Measurements from ENCODE around the gene CENPA. TPM values are rescaled to one million over a fixed set of nuclear protein-coding genes. Genes with fewer than 3 reads are reported as not detected.
A peak's percentile ranks its signal among the peaks of the same experiment; 100 is the strongest.

The CENPA gene
- total RNA-seq, 1 experiment from 2014 or later = 55.0 TPM

- CTCF ChIA-PET = no interaction called here
- H3K27ac ChIP-seq (ENCODE audit: low read length) = no peak overlapping the region
- H3K36me3 ChIP-seq (ENCODE audit: control insufficient read depth, insufficient read depth, low read length) = no peaks in the 10 kb centered on the region
- H3K9me3 ChIP-seq (ENCODE audit: control insufficient read depth, insufficient read depth, low read depth, low read length) = no peaks in the 10 kb centered on the region
- no TSS peak for BruUV-seq (replicated peaks)
- TF ChIP-seq, protein P1, sequence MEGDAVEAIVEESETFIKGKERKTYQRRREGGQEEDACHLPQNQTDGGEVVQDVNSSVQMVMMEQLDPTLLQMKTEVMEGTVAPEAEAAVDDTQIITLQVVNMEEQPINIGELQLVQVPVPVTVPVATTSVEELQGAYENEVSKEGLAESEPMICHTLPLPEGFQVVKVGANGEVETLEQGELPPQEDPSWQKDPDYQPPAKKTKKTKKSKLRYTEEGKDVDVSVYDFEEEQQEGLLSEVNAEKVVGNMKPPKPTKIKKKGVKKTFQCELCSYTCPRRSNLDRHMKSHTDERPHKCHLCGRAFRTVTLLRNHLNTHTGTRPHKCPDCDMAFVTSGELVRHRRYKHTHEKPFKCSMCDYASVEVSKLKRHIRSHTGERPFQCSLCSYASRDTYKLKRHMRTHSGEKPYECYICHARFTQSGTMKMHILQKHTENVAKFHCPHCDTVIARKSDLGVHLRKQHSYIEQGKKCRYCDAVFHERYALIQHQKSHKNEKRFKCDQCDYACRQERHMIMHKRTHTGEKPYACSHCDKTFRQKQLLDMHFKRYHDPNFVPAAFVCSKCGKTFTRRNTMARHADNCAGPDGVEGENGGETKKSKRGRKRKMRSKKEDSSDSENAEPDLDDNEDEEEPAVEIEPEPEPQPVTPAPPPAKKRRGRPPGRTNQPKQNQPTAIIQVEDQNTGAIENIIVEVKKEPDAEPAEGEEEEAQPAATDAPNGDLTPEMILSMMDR (IDR thresholded peaks at IDR 0.05) = no peak
- TF ChIP-seq SIN3A (IDR thresholded peaks at IDR 0.05; ENCODE audit: borderline replicate concordance, insufficient read depth, low read depth, low read length) (no peak), TCF7L2 (IDR thresholded peaks at IDR 0.05; ENCODE audit: low read depth, low read length) (no peak), POLR2AphosphoS5 (IDR thresholded peaks at IDR 0.05; ENCODE audit: low read depth, low read length) (no peak)
- TF ChIP-seq, protein P2, sequence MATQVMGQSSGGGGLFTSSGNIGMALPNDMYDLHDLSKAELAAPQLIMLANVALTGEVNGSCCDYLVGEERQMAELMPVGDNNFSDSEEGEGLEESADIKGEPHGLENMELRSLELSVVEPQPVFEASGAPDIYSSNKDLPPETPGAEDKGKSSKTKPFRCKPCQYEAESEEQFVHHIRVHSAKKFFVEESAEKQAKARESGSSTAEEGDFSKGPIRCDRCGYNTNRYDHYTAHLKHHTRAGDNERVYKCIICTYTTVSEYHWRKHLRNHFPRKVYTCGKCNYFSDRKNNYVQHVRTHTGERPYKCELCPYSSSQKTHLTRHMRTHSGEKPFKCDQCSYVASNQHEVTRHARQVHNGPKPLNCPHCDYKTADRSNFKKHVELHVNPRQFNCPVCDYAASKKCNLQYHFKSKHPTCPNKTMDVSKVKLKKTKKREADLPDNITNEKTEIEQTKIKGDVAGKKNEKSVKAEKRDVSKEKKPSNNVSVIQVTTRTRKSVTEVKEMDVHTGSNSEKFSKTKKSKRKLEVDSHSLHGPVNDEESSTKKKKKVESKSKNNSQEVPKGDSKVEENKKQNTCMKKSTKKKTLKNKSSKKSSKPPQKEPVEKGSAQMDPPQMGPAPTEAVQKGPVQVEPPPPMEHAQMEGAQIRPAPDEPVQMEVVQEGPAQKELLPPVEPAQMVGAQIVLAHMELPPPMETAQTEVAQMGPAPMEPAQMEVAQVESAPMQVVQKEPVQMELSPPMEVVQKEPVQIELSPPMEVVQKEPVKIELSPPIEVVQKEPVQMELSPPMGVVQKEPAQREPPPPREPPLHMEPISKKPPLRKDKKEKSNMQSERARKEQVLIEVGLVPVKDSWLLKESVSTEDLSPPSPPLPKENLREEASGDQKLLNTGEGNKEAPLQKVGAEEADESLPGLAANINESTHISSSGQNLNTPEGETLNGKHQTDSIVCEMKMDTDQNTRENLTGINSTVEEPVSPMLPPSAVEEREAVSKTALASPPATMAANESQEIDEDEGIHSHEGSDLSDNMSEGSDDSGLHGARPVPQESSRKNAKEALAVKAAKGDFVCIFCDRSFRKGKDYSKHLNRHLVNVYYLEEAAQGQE (IDR thresholded peaks at IDR 0.05; ENCODE audit: insufficient read depth in 1 of 2, low read depth in 2 of 2, low read length in 1 of 2) = peak; percentile 79 to 92
- H3K27me3 ChIP-seq (ENCODE audit: control insufficient read depth, insufficient read depth, low read length) = peaks cover 20% of the 10 kb centered on the region
- in situ Hi-C loops (cut with HindIII; ENCODE audit: low pct_unique_long_range_greater_than_20kb, low sequenced_read_pairs) (no loop called here), intact Hi-C loops (cut with micrococcal nuclease; ENCODE audit: unreplicated experiment) (no loop called here)
- no peak overlapping the region for H3K4me3 ChIP-seq (ENCODE audit: low read depth in 2 of 2, low read length in 2 of 2)
- POLR2A ChIA-PET = no interaction called here
- ATAC-seq = no peak
- H3K4me1 ChIP-seq (ENCODE audit: control insufficient read depth, insufficient read depth, low read length) = no peaks in the 10 kb centered on the region
- DNase-seq (ENCODE audit: low read depth, low spot score) = no peak
Measured at GRCh38 chr2:26838121-26838906, 52.5 kb downstream of the CENPA start.

DNA sequence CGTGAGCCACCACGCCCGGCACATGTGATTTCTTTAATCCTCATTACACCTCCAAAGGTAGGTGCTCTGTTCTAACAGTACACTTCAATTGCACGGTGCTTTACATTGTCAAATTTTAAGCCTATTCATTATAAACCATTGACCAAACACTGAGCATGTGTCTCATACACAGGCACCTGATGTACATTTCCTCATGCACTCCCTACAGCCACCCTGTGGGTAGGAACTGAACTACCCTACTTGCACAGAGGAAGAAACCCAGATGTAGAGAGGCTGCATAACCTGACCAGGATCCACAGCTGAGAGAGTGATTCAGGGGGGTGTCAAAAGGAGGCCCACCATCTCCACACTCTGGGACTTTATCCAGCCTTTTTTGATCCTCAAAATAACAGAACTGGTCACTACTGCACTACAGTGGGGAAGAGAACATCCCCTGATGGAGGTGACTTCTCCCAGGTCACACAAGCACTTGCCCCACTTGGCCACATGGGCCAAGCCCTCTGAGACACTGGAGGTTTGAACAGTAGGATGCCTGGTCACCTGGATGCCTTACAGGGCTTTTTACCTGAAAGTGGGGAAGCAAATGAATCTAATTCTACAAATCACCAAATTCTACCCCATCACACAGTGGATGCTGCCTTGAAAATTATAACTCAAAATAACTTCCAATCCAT lies 55.2 kb downstream of the CENPA start:
- Histone ChIP-seq H3K27ac (ENCODE audit: low read length) (no peak overlapping the region), H3K9me3 (ENCODE audit: control insufficient read depth, insufficient read depth, low read depth, low read length) (no peaks in the 10 kb centered on the region), H3K36me3 (ENCODE audit: control insufficient read depth, insufficient read depth, low read length) (no peaks in the 10 kb centered on the region), H3K4me3 (ENCODE audit: low read depth in 2 of 2, low read length in 2 of 2) (no peak overlapping the region), H3K4me1 (ENCODE audit: control insufficient read depth, insufficient read depth, low read length) (no peaks in the 10 kb centered on the region), H3K27me3 (ENCODE audit: control insufficient read depth, insufficient read depth, low read length) (peaks cover 26% of the 10 kb centered on the region)
- no peak for DNase-seq (ENCODE audit: low read depth, low spot score)
- ChIA-PET CTCF (interaction anchor here (0.6 kb wide), 2 partner anchors 235 to 544 kb away, joined by 3 read pairs; no protein-coding TSS in a partner anchor), POLR2A (no interaction called here)
- in situ Hi-C loops (cut with HindIII; ENCODE audit: low pct_unique_long_range_greater_than_20kb, low sequenced_read_pairs) (no loop called here), intact Hi-C loops (cut with micrococcal nuclease; ENCODE audit: unreplicated experiment) (no loop called here)
- TF ChIP-seq SIN3A (IDR thresholded peaks at IDR 0.05; ENCODE audit: borderline replicate concordance, insufficient read depth, low read depth, low read length) = no peak
- TF ChIP-seq, protein P2 (IDR thresholded peaks at IDR 0.05; ENCODE audit: insufficient read depth in 1 of 2, low read depth in 2 of 2, low read length in 1 of 2) = no peak
- TF ChIP-seq, protein P1 (IDR thresholded peaks at IDR 0.05) = peak; percentile 42
- ATAC-seq = peak; percentile 93
- BruUV-seq (replicated peaks) = no TSS peak
